B cell (primary cell): Measurements from ENCODE around the gene TADA1.

ENCODE experiments used
- EZH2 ChIP-seq: IDR thresholded peaks from 2 replicates; pipeline ENCODE4 v1.6.1; 2012; ENCODE audit warnings: borderline replicate concordance, low read depth, mild to moderate bottlenecking, moderate library complexity, low read length; ENCODE audit not compliant: insufficient read depth, poor library complexity, severe bottlenecking
- TF ChIP-seq, protein P1 (sequence below): fragments of 200-600 bp; IDR thresholded peaks from one replicate; pipeline ENCODE4 v1.8.0; 2022; ENCODE audit warnings: antibody characterized with exemption, mild to moderate bottlenecking

GRCh38 chr1:166811691-166812090 is 64.4 kb downstream of the TADA1 start:
- no peak for TF ChIP-seq EZH2
- TF ChIP-seq, protein P1, sequence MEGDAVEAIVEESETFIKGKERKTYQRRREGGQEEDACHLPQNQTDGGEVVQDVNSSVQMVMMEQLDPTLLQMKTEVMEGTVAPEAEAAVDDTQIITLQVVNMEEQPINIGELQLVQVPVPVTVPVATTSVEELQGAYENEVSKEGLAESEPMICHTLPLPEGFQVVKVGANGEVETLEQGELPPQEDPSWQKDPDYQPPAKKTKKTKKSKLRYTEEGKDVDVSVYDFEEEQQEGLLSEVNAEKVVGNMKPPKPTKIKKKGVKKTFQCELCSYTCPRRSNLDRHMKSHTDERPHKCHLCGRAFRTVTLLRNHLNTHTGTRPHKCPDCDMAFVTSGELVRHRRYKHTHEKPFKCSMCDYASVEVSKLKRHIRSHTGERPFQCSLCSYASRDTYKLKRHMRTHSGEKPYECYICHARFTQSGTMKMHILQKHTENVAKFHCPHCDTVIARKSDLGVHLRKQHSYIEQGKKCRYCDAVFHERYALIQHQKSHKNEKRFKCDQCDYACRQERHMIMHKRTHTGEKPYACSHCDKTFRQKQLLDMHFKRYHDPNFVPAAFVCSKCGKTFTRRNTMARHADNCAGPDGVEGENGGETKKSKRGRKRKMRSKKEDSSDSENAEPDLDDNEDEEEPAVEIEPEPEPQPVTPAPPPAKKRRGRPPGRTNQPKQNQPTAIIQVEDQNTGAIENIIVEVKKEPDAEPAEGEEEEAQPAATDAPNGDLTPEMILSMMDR, result no peak
